ENCODE measurements around the gene TRAPPC2. TPM values are rescaled to one million over a fixed set of nuclear protein-coding genes. Genes with fewer than 3 reads are reported as not detected.

The TRAPPC2 gene
- total RNA-seq, 4 donors from 2014 or later, result 9.7 to 16.9 (median 12.0) TPM

GRCh38 chrX:13755254-13755653, 20.8 kb upstream of the TRAPPC2 start:
- no peaks in the 10 kb centered on the region for H3K27me3 ChIP-seq
- H3K9me3 ChIP-seq, result no peaks in the 10 kb centered on the region
- TF ChIP-seq CTCF (IDR thresholded peaks at IDR 0.05) (no peak), POLR2A (IDR thresholded peaks at IDR 0.05) (no peak), POLR2AphosphoS5 (IDR thresholded peaks at IDR 0.05) (no peak)
- no peak overlapping the region for H3K4me3 ChIP-seq
- H3K27ac ChIP-seq, result no peak overlapping the region
- DNase-seq (ENCODE audit: low spot score in 2 of 2), result no peak
- peaks cover 7% of the 10 kb centered on the region for H3K36me3 ChIP-seq
- WGBS, result 77% methylated on average over 1 of the region's 1 CpG
- H3K4me1 ChIP-seq, result no peaks in the 10 kb centered on the region

GRCh38 chrX:13754765-13755164, 20.3 kb upstream of the TRAPPC2 start:
- TF ChIP-seq POLR2A (IDR thresholded peaks at IDR 0.05) (no peak), CTCF (IDR thresholded peaks at IDR 0.05) (no peak), POLR2AphosphoS5 (IDR thresholded peaks at IDR 0.05) (no peak), EP300 (IDR thresholded peaks at IDR 0.05) (no peak)
- Histone ChIP-seq H3K36me3 (peaks cover 7% of the 10 kb centered on the region), H3K4me3 (no peak overlapping the region), H3K9me3 (no peaks in the 10 kb centered on the region), H3K27ac (no peak overlapping the region), H3K27me3 (no peaks in the 10 kb centered on the region), H3K4me1 (no peaks in the 10 kb centered on the region)
- DNase-seq (ENCODE audit: low spot score in 2 of 2), result no peak
- WGBS, result 94% methylated on average over 1 of the region's 1 CpG

GRCh38 chrX:13752646-13753045, 18.2 kb upstream of the TRAPPC2 start:
- no peaks in the 10 kb centered on the region for H3K4me1 ChIP-seq
- H3K4me3 ChIP-seq, result no peak overlapping the region
- no peak overlapping the region for H3K27ac ChIP-seq
- no peak for DNase-seq (ENCODE audit: low spot score in 2 of 2)
- WGBS, result 79% methylated on average over 3 of the region's 3 CpGs
- H3K36me3 ChIP-seq, result peaks cover under 1% of the 10 kb centered on the region
- no peaks in the 10 kb centered on the region for H3K27me3 ChIP-seq
- TF ChIP-seq POLR2A (IDR thresholded peaks at IDR 0.05), result no peak
- no peaks in the 10 kb centered on the region for H3K9me3 ChIP-seq

- TF ChIP-seq POLR2A (IDR thresholded peaks at IDR 0.05), result no peak
- no peak for TF ChIP-seq POLR2AphosphoS5 (IDR thresholded peaks at IDR 0.05)
- no peak for TF ChIP-seq EP300 (IDR thresholded peaks at IDR 0.05)
- no peak for TF ChIP-seq CTCF (IDR thresholded peaks at IDR 0.05)
- no peaks in the 10 kb centered on the region for H3K27me3 ChIP-seq
- H3K36me3 ChIP-seq, result no peaks in the 10 kb centered on the region
- no peaks in the 10 kb centered on the region for H3K4me1 ChIP-seq
- DNase-seq (ENCODE audit: low spot score in 2 of 2), result no peak
- 84% methylated on average over 3 of the region's 3 CpGs for WGBS
- no peak overlapping the region for H3K4me3 ChIP-seq
- no peaks in the 10 kb centered on the region for H3K9me3 ChIP-seq
- no peak overlapping the region for H3K27ac ChIP-seq
Measured at GRCh38 chrX:13752141-13752540, 17.7 kb upstream of the TRAPPC2 start.

GRCh38 chrX:13750812-13751211, 16.4 kb upstream of the TRAPPC2 start:
- Histone ChIP-seq H3K27me3 (no peaks in the 10 kb centered on the region), H3K27ac (no peak overlapping the region), H3K9me3 (no peaks in the 10 kb centered on the region), H3K4me1 (no peaks in the 10 kb centered on the region), H3K4me3 (no peak overlapping the region), H3K36me3 (no peaks in the 10 kb centered on the region)
- DNase-seq (ENCODE audit: low spot score in 2 of 2), result no peak
- no peak for TF ChIP-seq POLR2AphosphoS5 (IDR thresholded peaks at IDR 0.05)
- no peak for TF ChIP-seq CTCF (IDR thresholded peaks at IDR 0.05)
- no peak for TF ChIP-seq EP300 (IDR thresholded peaks at IDR 0.05)
- no peak for TF ChIP-seq POLR2A (IDR thresholded peaks at IDR 0.05)

GRCh38 chrX:13750204-13750603, 15.8 kb upstream of the TRAPPC2 start:
- no peaks in the 10 kb centered on the region for H3K9me3 ChIP-seq
- H3K4me1 ChIP-seq, result no peaks in the 10 kb centered on the region
- H3K36me3 ChIP-seq, result no peaks in the 10 kb centered on the region
- H3K4me3 ChIP-seq, result no peak overlapping the region
- no peaks in the 10 kb centered on the region for H3K27me3 ChIP-seq
- DNase-seq (ENCODE audit: low spot score in 2 of 2), result no peak
- TF ChIP-seq POLR2AphosphoS5 (IDR thresholded peaks at IDR 0.05) (no peak), EP300 (IDR thresholded peaks at IDR 0.05) (no peak), POLR2A (IDR thresholded peaks at IDR 0.05) (no peak), CTCF (IDR thresholded peaks at IDR 0.05) (peak; percentile 1 to 37)
- no peak overlapping the region for H3K27ac ChIP-seq
